HEK293 (cell line): Measurements from ENCODE around the gene PSMD9.

Experiments
- CTCF ChIA-PET: fragments of 350-600 bp; formaldehyde crosslinking; extraction: SDS; loops from one replicate; lab custom pipeline; 2021; ENCODE audit warnings: antibody characterized with exemption; lab: Yijun Ruan, JAX
- POLR2A ChIA-PET: fragments of 300-600 bp; formaldehyde crosslinking; extraction: SDS; loops from one replicate; lab custom pipeline; 2020; ENCODE audit warnings: antibody characterized with exemption, inconsistent platforms; lab: Yijun Ruan, JAX
- H3K27ac ChIP-seq: fragments of 200-500 bp; sonication (Bioruptor generic); 2 replicates; pipeline ENCODE4 v1.5.1; 2014; ENCODE audit warnings: low read depth, low read length, control low read depth, inconsistent platforms; ENCODE audit errors: extremely low read depth
- H3K36me3 ChIP-seq, 2 experiments: fragments of 200-500 bp in 1 of 2; sonication (Bioruptor generic) in 1 of 2; 1 replicate in 1 of 2; 2 replicates in 1 of 2; pipeline ENCODE4 v1.5.1; 2014 to 2017; ENCODE audit warnings: inconsistent platforms in 2 of 2, low read length in 2 of 2; ENCODE audit not compliant: control insufficient read depth in 2 of 2, insufficient read depth in 1 of 2
- H3K4me1 ChIP-seq: fragments of 200-500 bp; sonication (Bioruptor generic); 2 replicates; pipeline ENCODE4 v1.5.1; 2014; ENCODE audit warnings: mild to moderate bottlenecking, low read length, inconsistent platforms; ENCODE audit not compliant: control insufficient read depth, insufficient read depth
- H3K4me3 ChIP-seq: 2 replicates; pipeline ENCODE4 v1.5.1; 2011; ENCODE audit warnings: low read depth, mild to moderate bottlenecking, control low read depth, low read length, moderate library complexity
- H3K9me3 ChIP-seq: fragments of 200-500 bp; sonication (Bioruptor generic); 2 replicates; pipeline ENCODE4 v1.5.1; 2014; ENCODE audit warnings: low read depth, low read length, inconsistent platforms; ENCODE audit not compliant: control insufficient read depth, insufficient read depth
- BCL11B ChIP-seq: fragments of 450-650 bp; formaldehyde crosslinking; IDR thresholded peaks from 2 replicates; pipeline ENCODE4 v1.5.1; 2016; ENCODE audit warnings: low read depth, missing biosample characterization, missing genetic modification characterization
- GLIS2 ChIP-seq: fragments of 450-650 bp; formaldehyde crosslinking; IDR thresholded peaks from 2 replicates; pipeline ENCODE4 v1.5.1; 2016; ENCODE audit warnings: missing biosample characterization, missing genetic modification characterization
- IKZF3 ChIP-seq: fragments of 450-650 bp; IDR thresholded peaks from 2 replicates; pipeline ENCODE4 v1.5.0; 2018; ENCODE audit warnings: missing biosample characterization, mild to moderate bottlenecking, missing genetic modification characterization, moderate library complexity
- KLF1 ChIP-seq: fragments of 450-650 bp; formaldehyde crosslinking; IDR thresholded peaks from 2 replicates; pipeline ENCODE4 v1.5.1; 2016; ENCODE audit warnings: missing biosample characterization, missing genetic modification characterization
- KLF9 ChIP-seq: fragments of 450-650 bp; formaldehyde crosslinking; IDR thresholded peaks from 2 replicates; pipeline ENCODE4 v1.5.1; 2016; ENCODE audit warnings: missing biosample characterization, missing genetic modification characterization, low read depth
- MEIS1 ChIP-seq: sonication (generic); formaldehyde crosslinking; IDR thresholded peaks from 2 replicates; pipeline ENCODE4 v1.8.1; 2022; ENCODE audit warnings: missing genetic modification reagents, mild to moderate bottlenecking, borderline replicate concordance
- OSR2 ChIP-seq: fragments of 450-650 bp; formaldehyde crosslinking; IDR thresholded peaks from 2 replicates; pipeline ENCODE4 v1.5.1; 2016; ENCODE audit warnings: missing biosample characterization, missing genetic modification characterization
- YY2 ChIP-seq: fragments of 450-650 bp; formaldehyde crosslinking; IDR thresholded peaks from 2 replicates; pipeline ENCODE4 v1.5.1; 2016; ENCODE audit warnings: missing biosample characterization, missing genetic modification characterization
- ZBTB48 ChIP-seq: fragments of 450-650 bp; formaldehyde crosslinking; IDR thresholded peaks from 2 replicates; pipeline ENCODE4 v1.5.1; 2016; ENCODE audit warnings: missing biosample characterization, missing genetic modification characterization
- ZFP37 ChIP-seq: fragments of 450-650 bp; formaldehyde crosslinking; IDR thresholded peaks from 2 replicates; pipeline ENCODE4 v1.5.1; 2016; ENCODE audit warnings: missing biosample characterization, missing genetic modification characterization
- ZNF138 ChIP-seq: fragments of 450-650 bp; formaldehyde crosslinking; IDR thresholded peaks from 2 replicates; pipeline ENCODE4 v1.5.1; 2016; ENCODE audit warnings: missing biosample characterization, missing genetic modification characterization, borderline replicate concordance
- ZNF174 ChIP-seq: fragments of 450-650 bp; formaldehyde crosslinking; IDR thresholded peaks from 2 replicates; pipeline ENCODE4 v1.5.0; 2017; ENCODE audit warnings: missing biosample characterization, mild to moderate bottlenecking, missing genetic modification characterization
- ZNF221 ChIP-seq: fragments of 450-650 bp; formaldehyde crosslinking; IDR thresholded peaks from 2 replicates; pipeline ENCODE4 v1.5.1; 2017; ENCODE audit warnings: missing biosample characterization, missing genetic modification characterization, borderline replicate concordance
- ZNF292 ChIP-seq: fragments of 450-650 bp; formaldehyde crosslinking; IDR thresholded peaks from 2 replicates; pipeline ENCODE4 v1.5.1; 2016; ENCODE audit warnings: low read depth, missing biosample characterization, missing genetic modification characterization, borderline replicate concordance
- ZNF324 ChIP-seq: fragments of 450-650 bp; formaldehyde crosslinking; IDR thresholded peaks from 2 replicates; pipeline ENCODE4 v1.5.1; 2016; ENCODE audit warnings: missing biosample characterization, missing genetic modification characterization
- ZNF366 ChIP-seq: fragments of 450-650 bp; formaldehyde crosslinking; conservative IDR thresholded peaks from 2 replicates; pipeline ENCODE4 v1.5.1; 2016; ENCODE audit warnings: missing biosample characterization, missing genetic modification characterization
- ZNF433 ChIP-seq: fragments of 450-650 bp; formaldehyde crosslinking; IDR thresholded peaks from 2 replicates; pipeline ENCODE4 v1.5.1; 2016; ENCODE audit warnings: missing biosample characterization, missing genetic modification characterization, low read depth
- ZNF501 ChIP-seq: fragments of 450-650 bp; formaldehyde crosslinking; IDR thresholded peaks from 2 replicates; pipeline ENCODE4 v1.5.1; 2016; ENCODE audit warnings: missing biosample characterization, missing genetic modification characterization
- ZNF555 ChIP-seq: fragments of 450-650 bp; formaldehyde crosslinking; conservative IDR thresholded peaks from 2 replicates; pipeline ENCODE4 v1.5.1; 2017; ENCODE audit warnings: missing biosample characterization, mild to moderate bottlenecking, missing genetic modification characterization, inconsistent platforms
- ZNF571 ChIP-seq: fragments of 450-650 bp; formaldehyde crosslinking; IDR thresholded peaks from 2 replicates; pipeline ENCODE4 v1.5.0; 2017; ENCODE audit warnings: missing biosample characterization, missing genetic modification characterization
- ZNF600 ChIP-seq: fragments of 450-650 bp; formaldehyde crosslinking; IDR thresholded peaks from 2 replicates; pipeline ENCODE4 v1.5.1; 2016; ENCODE audit warnings: missing biosample characterization, missing genetic modification characterization
- ZNF610 ChIP-seq: fragments of 450-650 bp; formaldehyde crosslinking; IDR thresholded peaks from 2 replicates; pipeline ENCODE4 v1.5.1; 2016; ENCODE audit warnings: missing biosample characterization, missing genetic modification characterization, borderline replicate concordance
- ZNF626 ChIP-seq: fragments of 450-650 bp; sonication (Bioruptor Pico); formaldehyde crosslinking; IDR thresholded peaks from 2 replicates; pipeline ENCODE4 v1.5.1; 2018; ENCODE audit warnings: missing biosample characterization, missing genetic modification characterization, inconsistent platforms
- ZNF629 ChIP-seq: fragments of 450-650 bp; formaldehyde crosslinking; IDR thresholded peaks from 2 replicates; pipeline ENCODE4 v1.5.1; 2017; ENCODE audit warnings: missing biosample characterization, missing genetic modification characterization
- ZNF660 ChIP-seq: fragments of 450-650 bp; IDR thresholded peaks from 2 replicates; pipeline ENCODE4 v1.5.1; 2018; ENCODE audit warnings: missing biosample characterization, mild to moderate bottlenecking, missing genetic modification characterization
- ZNF664 ChIP-seq: fragments of 450-650 bp; formaldehyde crosslinking; IDR thresholded peaks from 2 replicates; pipeline ENCODE4 v1.5.1; 2016; ENCODE audit warnings: missing biosample characterization, missing genetic modification characterization
- ZNF777 ChIP-seq: fragments of 450-650 bp; formaldehyde crosslinking; IDR thresholded peaks from 2 replicates; pipeline ENCODE4 v1.5.1; 2017; ENCODE audit warnings: missing biosample characterization, missing genetic modification characterization, borderline replicate concordance
- TF ChIP-seq, protein P1 (sequence below): fragments of 450-650 bp; formaldehyde crosslinking; IDR thresholded peaks from 2 replicates; pipeline ENCODE4 v1.5.1; 2017; ENCODE audit warnings: missing biosample characterization, missing genetic modification characterization
- TF ChIP-seq, protein P2 (sequence below): fragments of 450-650 bp; formaldehyde crosslinking; IDR thresholded peaks from 2 replicates; pipeline ENCODE4 v1.5.1; 2016; ENCODE audit warnings: missing biosample characterization, missing genetic modification characterization
- TF ChIP-seq, protein P3 (sequence below): fragments of 450-650 bp; formaldehyde crosslinking; IDR thresholded peaks from 2 replicates; pipeline ENCODE4 v1.5.1; 2016; ENCODE audit warnings: missing biosample characterization, missing genetic modification characterization
- TF ChIP-seq, protein P4 (sequence below): fragments of 450-650 bp; formaldehyde crosslinking; IDR thresholded peaks from 2 replicates; pipeline ENCODE4 v1.5.1; 2016; ENCODE audit warnings: missing biosample characterization, missing genetic modification characterization
- TF ChIP-seq, protein P5 (sequence below): fragments of 450-650 bp; formaldehyde crosslinking; IDR thresholded peaks from 2 replicates; pipeline ENCODE4 v1.5.1; 2016; ENCODE audit warnings: missing biosample characterization, missing genetic modification characterization

The PSMD9 gene

DNA sequence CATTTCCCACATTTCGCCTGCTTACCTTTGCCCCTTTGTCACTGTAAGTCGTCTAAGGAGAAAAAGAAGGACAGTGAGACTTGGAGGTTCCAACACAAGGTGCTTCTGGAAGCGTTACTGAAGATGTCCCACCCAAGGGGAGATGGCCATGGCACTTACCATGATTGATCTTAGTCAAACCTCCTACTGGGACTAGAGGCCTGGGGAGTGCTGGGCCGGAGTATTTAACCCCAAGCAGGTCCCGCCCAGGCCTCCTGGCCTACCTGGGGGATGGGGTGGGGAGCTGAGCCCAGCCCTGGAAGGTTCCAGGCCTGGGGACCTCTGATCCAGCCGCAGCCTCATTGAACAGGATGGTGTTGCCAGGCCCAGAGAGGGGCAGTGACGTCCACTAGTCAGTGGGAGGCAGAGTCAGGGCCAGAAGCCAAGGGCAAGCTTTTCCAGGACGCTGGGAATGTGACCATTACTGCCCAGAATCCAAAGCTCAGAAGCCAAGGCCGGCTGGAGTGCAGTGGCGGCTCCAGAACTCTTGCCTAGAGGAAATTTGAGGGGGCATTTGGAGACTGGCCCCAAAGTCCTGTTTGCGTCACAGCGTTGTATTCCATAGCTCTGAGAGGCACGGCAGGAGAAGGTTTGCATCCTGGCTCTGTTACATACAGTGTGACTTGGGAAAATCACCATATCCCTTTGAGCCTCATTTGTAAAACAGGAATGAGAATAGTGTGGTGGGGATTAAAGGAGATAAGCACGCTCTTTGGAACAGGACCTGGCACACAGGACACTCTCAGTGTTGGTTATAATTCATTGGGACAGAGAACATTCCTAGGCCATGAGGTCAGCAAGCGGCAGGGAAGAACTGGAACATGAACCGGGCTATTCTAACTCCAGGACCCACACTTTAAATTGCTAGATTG, 29.7 kb upstream of the PSMD9 start, which contains the start of gene HPD:
Gene HPD, minus strand, starts transcription at position 198 of the 911 bp plus-strand sequence. Its CDS starts 36 bp downstream, at position 162.
- peaks cover 8% of the 10 kb centered on the region; the same call in 1 of the 2 replicates for H3K4me1 ChIP-seq
- ChIA-PET CTCF (interaction anchor here (0.7 to 3.8 kb wide), 4 partner anchors 25 to 206 kb away, joined by 3 to 22 read pairs (median 3); partner anchors contain the start of gene RHOF), POLR2A (interaction anchor here (1.2 to 1.5 kb wide), 2 partner anchors 14 to 16 kb away, joined by 3 to 4 read pairs; no protein-coding TSS in a partner anchor)
- H3K27ac ChIP-seq, result no peak within 1 kb of the TSS
- H3K4me3 ChIP-seq, result no peak within 1 kb of the TSS
- no peaks in the 10 kb centered on the region for H3K9me3 ChIP-seq
- H3K36me3 ChIP-seq, result no peaks in the 10 kb centered on the region
- TF ChIP-seq KLF9 (tag by site-specific recombination) (no peak), ZNF610 (tag by site-specific recombination) (no peak), ZNF138 (no peak), ZNF292 (tag by site-specific recombination) (no peak), GLIS2 (tag by site-specific recombination) (no peak), ZNF626 (tag by site-specific recombination) (no peak), ZNF555 (tag by site-specific recombination) (no peak), MEIS1 (CRISPR knock-in tag) (no peak), ZFP37 (tag by site-specific recombination) (peak; percentile 76), ZNF433 (tag by site-specific recombination) (no peak), ZNF660 (no peak), BCL11B (no peak), ZNF777 (tag by site-specific recombination) (no peak), ZNF324 (tag by site-specific recombination) (0 out of 2 replicates have a peak, but pooled peaks have one; percentile 39), ZNF501 (peak; percentile 28; the same call in 1 of the 2 replicates), OSR2 (no peak), IKZF3 (tag by site-specific recombination) (peak; percentile 14; the same call in 1 of the 2 replicates), ZNF571 (tag by site-specific recombination) (no peak), KLF1 (no peak), YY2 (tag by site-specific recombination) (no peak), ZNF600 (tag by site-specific recombination) (peak; percentile 62; the same call in 1 of the 2 replicates), ZNF629 (tag by site-specific recombination) (peak; percentile 34; the same call in 1 of the 2 replicates), ZNF174 (no peak), ZNF664 (tag by site-specific recombination) (no peak), ZBTB48 (tag by site-specific recombination) (no peak), ZNF366 (tag by site-specific recombination) (peak; percentile 48), ZNF221 (no peak)
- TF ChIP-seq, protein P1, sequence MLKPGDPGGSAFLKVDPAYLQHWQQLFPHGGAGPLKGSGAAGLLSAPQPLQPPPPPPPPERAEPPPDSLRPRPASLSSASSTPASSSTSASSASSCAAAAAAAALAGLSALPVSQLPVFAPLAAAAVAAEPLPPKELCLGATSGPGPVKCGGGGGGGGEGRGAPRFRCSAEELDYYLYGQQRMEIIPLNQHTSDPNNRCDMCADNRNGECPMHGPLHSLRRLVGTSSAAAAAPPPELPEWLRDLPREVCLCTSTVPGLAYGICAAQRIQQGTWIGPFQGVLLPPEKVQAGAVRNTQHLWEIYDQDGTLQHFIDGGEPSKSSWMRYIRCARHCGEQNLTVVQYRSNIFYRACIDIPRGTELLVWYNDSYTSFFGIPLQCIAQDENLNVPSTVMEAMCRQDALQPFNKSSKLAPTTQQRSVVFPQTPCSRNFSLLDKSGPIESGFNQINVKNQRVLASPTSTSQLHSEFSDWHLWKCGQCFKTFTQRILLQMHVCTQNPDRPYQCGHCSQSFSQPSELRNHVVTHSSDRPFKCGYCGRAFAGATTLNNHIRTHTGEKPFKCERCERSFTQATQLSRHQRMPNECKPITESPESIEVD (tag by site-specific recombination), result no peak
- TF ChIP-seq, protein P2, sequence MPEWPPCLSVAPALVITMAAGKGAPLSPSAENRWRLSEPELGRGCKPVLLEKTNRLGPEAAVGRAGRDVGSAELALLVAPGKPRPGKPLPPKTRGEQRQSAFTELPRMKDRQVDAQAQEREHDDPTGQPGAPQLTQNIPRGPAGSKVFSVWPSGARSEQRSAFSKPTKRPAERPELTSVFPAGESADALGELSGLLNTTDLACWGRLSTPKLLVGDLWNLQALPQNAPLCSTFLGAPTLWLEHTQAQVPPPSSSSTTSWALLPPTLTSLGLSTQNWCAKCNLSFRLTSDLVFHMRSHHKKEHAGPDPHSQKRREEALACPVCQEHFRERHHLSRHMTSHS, result no peak
- TF ChIP-seq, protein P3, sequence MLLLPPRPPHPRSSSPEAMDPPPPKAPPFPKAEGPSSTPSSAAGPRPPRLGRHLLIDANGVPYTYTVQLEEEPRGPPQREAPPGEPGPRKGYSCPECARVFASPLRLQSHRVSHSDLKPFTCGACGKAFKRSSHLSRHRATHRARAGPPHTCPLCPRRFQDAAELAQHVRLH (tag by site-specific recombination), result no peak
- TF ChIP-seq, protein P4, sequence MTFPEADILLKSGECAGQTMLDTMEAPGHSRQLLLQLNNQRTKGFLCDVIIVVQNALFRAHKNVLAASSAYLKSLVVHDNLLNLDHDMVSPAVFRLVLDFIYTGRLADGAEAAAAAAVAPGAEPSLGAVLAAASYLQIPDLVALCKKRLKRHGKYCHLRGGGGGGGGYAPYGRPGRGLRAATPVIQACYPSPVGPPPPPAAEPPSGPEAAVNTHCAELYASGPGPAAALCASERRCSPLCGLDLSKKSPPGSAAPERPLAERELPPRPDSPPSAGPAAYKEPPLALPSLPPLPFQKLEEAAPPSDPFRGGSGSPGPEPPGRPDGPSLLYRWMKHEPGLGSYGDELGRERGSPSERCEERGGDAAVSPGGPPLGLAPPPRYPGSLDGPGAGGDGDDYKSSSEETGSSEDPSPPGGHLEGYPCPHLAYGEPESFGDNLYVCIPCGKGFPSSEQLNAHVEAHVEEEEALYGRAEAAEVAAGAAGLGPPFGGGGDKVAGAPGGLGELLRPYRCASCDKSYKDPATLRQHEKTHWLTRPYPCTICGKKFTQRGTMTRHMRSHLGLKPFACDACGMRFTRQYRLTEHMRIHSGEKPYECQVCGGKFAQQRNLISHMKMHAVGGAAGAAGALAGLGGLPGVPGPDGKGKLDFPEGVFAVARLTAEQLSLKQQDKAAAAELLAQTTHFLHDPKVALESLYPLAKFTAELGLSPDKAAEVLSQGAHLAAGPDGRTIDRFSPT (tag by site-specific recombination), result 0 out of 2 replicates have a peak, but pooled peaks have one; percentile 17
- TF ChIP-seq, protein P5, sequence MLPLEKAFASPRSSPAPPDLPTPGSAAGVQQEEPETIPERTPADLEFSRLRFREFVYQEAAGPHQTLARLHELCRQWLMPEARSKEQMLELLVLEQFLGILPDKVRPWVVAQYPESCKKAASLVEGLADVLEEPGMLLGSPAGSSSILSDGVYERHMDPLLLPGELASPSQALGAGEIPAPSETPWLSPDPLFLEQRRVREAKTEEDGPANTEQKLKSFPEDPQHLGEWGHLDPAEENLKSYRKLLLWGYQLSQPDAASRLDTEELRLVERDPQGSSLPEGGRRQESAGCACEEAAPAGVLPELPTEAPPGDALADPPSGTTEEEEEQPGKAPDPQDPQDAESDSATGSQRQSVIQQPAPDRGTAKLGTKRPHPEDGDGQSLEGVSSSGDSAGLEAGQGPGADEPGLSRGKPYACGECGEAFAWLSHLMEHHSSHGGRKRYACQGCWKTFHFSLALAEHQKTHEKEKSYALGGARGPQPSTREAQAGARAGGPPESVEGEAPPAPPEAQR, result no peak
